Heart left ventricle (tissue), 16 donors: ENCODE results near the gene PRXL2B. TPM values are rescaled to one million over a fixed set of nuclear protein-coding genes. Genes with fewer than 3 reads are reported as not detected.

Experiments used
- ATAC-seq, 4 donors: fragments of 200-7000 bp; cut with Tn5 transposase; one replicate each; pipeline ENCODE4 v1.9.1; 2020 to 2022; ENCODE audit warnings: moderate library complexity in 4 of 4, mild to moderate bottlenecking in 3 of 4, moderate number of reproducible peaks in 1 of 4
- DNase-seq, 5 donors: peaks; one replicate each; pipeline ENCODE4 v3.0.0-alpha.2; 2020
- H3K27ac ChIP-seq, 12 donors: fragments of 200-600 bp; sonication (generic) in 4 of 12; one replicate each; pipeline versions ENCODE4 v1.5.0 to v1.8.0; 2016 to 2022; ENCODE audit warnings: mild to moderate bottlenecking in 2 of 12
- H3K27me3 ChIP-seq, 9 donors: fragments of 200-600 bp; sonication (generic) in 2 of 9; one replicate each; pipeline versions ENCODE4 v1.5.1 to v1.8.0; 2016 to 2022; ENCODE audit warnings: mild to moderate bottlenecking in 3 of 9
- H3K36me3 ChIP-seq, 9 donors: fragments of 200-600 bp; sonication (generic) in 2 of 9; one replicate each; pipeline versions ENCODE4 v1.5.0 to v1.8.0; 2018 to 2022; ENCODE audit warnings: mild to moderate bottlenecking in 2 of 9
- H3K4me1 ChIP-seq, 12 donors: fragments of 200-600 bp; sonication (generic) in 4 of 12; one replicate each; pipeline versions ENCODE4 v1.5.0 to v1.8.0; 2016 to 2022; ENCODE audit warnings: mild to moderate bottlenecking in 3 of 12
- H3K4me3 ChIP-seq, 12 donors: fragments of 200-600 bp; sonication (generic) in 4 of 12; one replicate each; pipeline versions ENCODE4 v1.5.0 to v1.8.0; 2017 to 2022; ENCODE audit warnings: mild to moderate bottlenecking in 9 of 12, moderate library complexity in 4 of 12
- H3K9me3 ChIP-seq, 12 donors: fragments of 200-600 bp; sonication (generic) in 4 of 12; one replicate each; pipeline versions ENCODE4 v1.5.0 to v1.8.0; 2016 to 2022; ENCODE audit warnings: mild to moderate bottlenecking in 1 of 12
- CTCF ChIP-seq, 12 donors: fragments of 200-600 bp; sonication (generic) in 4 of 12; IDR thresholded peaks; one replicate each; pipeline versions ENCODE4 v1.5.0 to v1.8.0; 2018 to 2022; ENCODE audit warnings: antibody characterized with exemption in 12 of 12, mild to moderate bottlenecking in 5 of 12
- POLR2A ChIP-seq, 2 donors: fragments of 450-650 bp; IDR thresholded peaks; one replicate each; pipeline ENCODE4 v1.6.1; 2017; ENCODE audit warnings: antibody characterized with exemption in 2 of 2, mild to moderate bottlenecking in 2 of 2, moderate library complexity in 2 of 2
- WGBS, 4 donors: extraction: QIAGEN DNeasy Blood & Tissue Kit in 2 of 4; methylation state at CpG; one replicate each; pipeline versions ENCODE4 v1.1.5 to v1.1.7; 2013 to 2018; 5-methylcytosine and 5-hydroxymethylcytosine counted together
- intact Hi-C, 10 donors: fragments of 100-400 bp; cut with DNase I; formaldehyde crosslinking; loops; one replicate each; pipeline versions ENCODE4 v1.11.1 to v1.14.2; 2022
- polyA plus RNA-seq, 2 donors: library from polyadenylated mRNA; stranded (reverse); fragments of 200-250 nt; gene quantifications; one replicate each; pipeline ENCODE4 v1.2.3, GENCODE V29; 2013
- total RNA-seq, 9 donors: library from RNA; depleted of rRNA in 2 of 9; stranded (reverse); fragments of >200 nt in 2 of 9; fragmentation: NEBNext Ultra II Directional in 3 of 9; extraction: Animal tissue kit (Norgen Biotek cat#: 25700) in 3 of 9; gene quantifications; one replicate each; pipeline versions ENCODE4 v1.1.0 to v1.2.4, GENCODE V29; 2016 to 2023
- donor health status: ischemic (EF 13 %, LVEDD 7.1; RV severe dilation, severe dysfunction).
- donor health status: healthy with polysubstance abuse.
- donor health status: DM: no; HTN: yes; CAD: no.
- donor health status: DM: no; HTN: no; CAD: no.
- donor health status: ischemic (EF 25% LVEDD 6.9; RV normal size, moderate dysfunction).
- donor health status: ischemic (EF 25% LVEDD 5.7; RV mildly dilated, moderate dysfunction).
- donor health status: healthy.
- donor health status: DM: yes; HTN: yes; CAD: no.
- donor health status: ischemic (EF 35%, LVEDD 5.7; RV mildly dilated, moderate dysfunction).
- donor health status: nonischemic (EF 11% LVEDD 7.7; RV severe dilation, severe dysfunction).
- donor health status: DM: yes; HTN: yes; CAD: no.
- donor health status: PGD.
- donor health status: ischemic (EF 29% LVEDD 5.4; RV normal size, mild dysfunction).
- donor health status: nonischemic (EF 23%, LVEDD 6.1; RV moderate dilation, normal function).

The PRXL2B gene
- total and polyA plus RNA-seq, 11 donors, result 5.1 to 13.9 (median 7.9) TPM

GRCh38 chr1:2596530-2597333 is 10.2 kb downstream of the PRXL2B start:
- DNase-seq (peak in 2 of 5 donors; percentile 15 to 46), ATAC-seq (no peak)
- Histone ChIP-seq H3K36me3 (no peaks in the 10 kb centered on the region), H3K27ac (no peak overlapping the region), H3K4me3 (no peak overlapping the region), H3K4me1 (peaks cover 0 to 17% (median 6%) of the 10 kb centered on the region in 12 donors), H3K27me3 (peaks cover 0 to 5% (median 0%) of the 10 kb centered on the region in 9 donors), H3K9me3 (peaks cover 0 to 22% (median 10%) of the 10 kb centered on the region in 12 donors)
- TF ChIP-seq CTCF (IDR thresholded peaks at IDR 0.05) (no peak), POLR2A (IDR thresholded peaks at IDR 0.05) (no peak)
- WGBS, 4 donors, result 79 to 85% (median 84%) methylated on average over 22 to 28 of the region's 28 CpGs
- intact Hi-C loops, result no loop called here

GRCh38 chr1:2597441-2598328 is 11.1 kb downstream of the PRXL2B start:
- peaks cover 0 to 8% (median 0%) of the 10 kb centered on the region in 9 donors for H3K27me3 ChIP-seq
- H3K4me1 ChIP-seq, result peaks cover 0 to 17% (median 6%) of the 10 kb centered on the region in 12 donors
- peaks cover 0 to 22% (median 10%) of the 10 kb centered on the region in 12 donors for H3K9me3 ChIP-seq
- H3K36me3 ChIP-seq, result no peaks in the 10 kb centered on the region
- WGBS, 4 donors, result 70 to 75% (median 73%) methylated on average over 32 to 34 of the region's 34 CpGs
- no peak overlapping the region for H3K4me3 ChIP-seq
- intact Hi-C loops, result no loop called here
- TF ChIP-seq POLR2A (IDR thresholded peaks at IDR 0.05) (no peak), CTCF (IDR thresholded peaks at IDR 0.05) (no peak)
- ATAC-seq (no peak), DNase-seq (peak in 1 of 5 donors; percentile 52)
- H3K27ac ChIP-seq, result no peak overlapping the region

GRCh38 chr1:2598329-2598931 is 11.9 kb downstream of the PRXL2B start:
- ATAC-seq, result no peak
- intact Hi-C loops, result no loop called here
- H3K27ac ChIP-seq, result no peak overlapping the region
- H3K4me3 ChIP-seq, result no peak overlapping the region
- TF ChIP-seq CTCF (IDR thresholded peaks at IDR 0.05) (no peak), POLR2A (IDR thresholded peaks at IDR 0.05) (no peak)
- peaks cover 0 to 11% (median 6%) of the 10 kb centered on the region in 12 donors for H3K4me1 ChIP-seq
- peaks cover 0 to 22% (median 10%) of the 10 kb centered on the region in 12 donors for H3K9me3 ChIP-seq
- no peaks in the 10 kb centered on the region for H3K36me3 ChIP-seq
- 65 to 75% (median 69%) methylated on average over 3 of the region's 3 CpGs for WGBS, 4 donors
- H3K27me3 ChIP-seq, result peaks cover 0 to 15% (median 0%) of the 10 kb centered on the region in 9 donors
- no peak for DNase-seq
